VCaP (cell line): ENCODE data around the gene MYH7B.

Source experiments
- H3K27ac ChIP-seq: fragments of 450-650 bp; 2 replicates; pipeline ENCODE4 v1.5.1; 2017
- TF ChIP-seq, protein P1 (sequence below): fragments of 450-650 bp; conservative IDR thresholded peaks from 2 replicates; pipeline ENCODE4 v1.5.1; 2017; ENCODE audit warnings: mild to moderate bottlenecking, moderate library complexity

Gene MYH7B

DNA sequence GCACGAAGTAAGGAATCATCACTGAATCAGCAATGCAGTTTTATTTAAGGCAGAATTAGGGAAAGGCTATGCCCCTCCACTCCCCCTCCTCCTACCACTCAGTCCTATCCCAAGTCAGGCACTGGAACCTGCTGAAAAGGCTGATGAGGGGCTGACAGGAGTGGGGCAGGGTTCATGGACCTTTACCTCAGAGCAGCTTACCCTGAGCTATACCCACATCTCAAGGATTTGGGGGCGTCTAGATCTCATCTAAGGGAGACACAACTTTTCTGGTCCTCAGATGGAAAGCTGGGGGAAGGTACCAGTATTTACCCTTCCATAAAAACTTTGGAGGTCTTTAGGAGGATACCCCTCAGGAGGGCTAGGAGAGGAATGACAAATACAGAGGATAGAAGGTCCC lies 27.3 kb upstream of the MYH7B start:
- TF ChIP-seq, protein P1, sequence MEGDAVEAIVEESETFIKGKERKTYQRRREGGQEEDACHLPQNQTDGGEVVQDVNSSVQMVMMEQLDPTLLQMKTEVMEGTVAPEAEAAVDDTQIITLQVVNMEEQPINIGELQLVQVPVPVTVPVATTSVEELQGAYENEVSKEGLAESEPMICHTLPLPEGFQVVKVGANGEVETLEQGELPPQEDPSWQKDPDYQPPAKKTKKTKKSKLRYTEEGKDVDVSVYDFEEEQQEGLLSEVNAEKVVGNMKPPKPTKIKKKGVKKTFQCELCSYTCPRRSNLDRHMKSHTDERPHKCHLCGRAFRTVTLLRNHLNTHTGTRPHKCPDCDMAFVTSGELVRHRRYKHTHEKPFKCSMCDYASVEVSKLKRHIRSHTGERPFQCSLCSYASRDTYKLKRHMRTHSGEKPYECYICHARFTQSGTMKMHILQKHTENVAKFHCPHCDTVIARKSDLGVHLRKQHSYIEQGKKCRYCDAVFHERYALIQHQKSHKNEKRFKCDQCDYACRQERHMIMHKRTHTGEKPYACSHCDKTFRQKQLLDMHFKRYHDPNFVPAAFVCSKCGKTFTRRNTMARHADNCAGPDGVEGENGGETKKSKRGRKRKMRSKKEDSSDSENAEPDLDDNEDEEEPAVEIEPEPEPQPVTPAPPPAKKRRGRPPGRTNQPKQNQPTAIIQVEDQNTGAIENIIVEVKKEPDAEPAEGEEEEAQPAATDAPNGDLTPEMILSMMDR: no peak
- no peak overlapping the region for H3K27ac ChIP-seq

DNA sequence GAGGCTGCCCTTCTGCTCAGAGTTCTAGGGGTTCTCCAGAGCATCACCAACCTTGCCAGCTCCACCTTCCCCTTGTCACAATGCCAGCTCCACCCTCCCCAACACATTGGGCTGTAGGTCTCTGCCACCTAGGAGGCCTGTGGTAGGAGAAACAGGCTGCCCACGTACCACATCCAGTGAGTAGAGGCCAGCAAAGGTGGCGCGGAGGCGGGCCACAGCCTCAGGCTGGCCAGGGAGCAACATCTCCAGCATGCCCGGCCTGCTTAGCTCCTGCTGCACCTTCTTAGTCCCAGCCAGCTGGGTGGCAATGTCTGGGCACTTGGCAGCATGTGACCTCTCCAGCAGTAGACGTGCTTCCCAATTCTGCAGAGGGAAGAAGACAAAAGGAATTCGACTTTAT lies 23.9 kb upstream of the MYH7B start:
- TF ChIP-seq, protein P1: no peak
- H3K27ac ChIP-seq: no peak overlapping the region

DNA sequence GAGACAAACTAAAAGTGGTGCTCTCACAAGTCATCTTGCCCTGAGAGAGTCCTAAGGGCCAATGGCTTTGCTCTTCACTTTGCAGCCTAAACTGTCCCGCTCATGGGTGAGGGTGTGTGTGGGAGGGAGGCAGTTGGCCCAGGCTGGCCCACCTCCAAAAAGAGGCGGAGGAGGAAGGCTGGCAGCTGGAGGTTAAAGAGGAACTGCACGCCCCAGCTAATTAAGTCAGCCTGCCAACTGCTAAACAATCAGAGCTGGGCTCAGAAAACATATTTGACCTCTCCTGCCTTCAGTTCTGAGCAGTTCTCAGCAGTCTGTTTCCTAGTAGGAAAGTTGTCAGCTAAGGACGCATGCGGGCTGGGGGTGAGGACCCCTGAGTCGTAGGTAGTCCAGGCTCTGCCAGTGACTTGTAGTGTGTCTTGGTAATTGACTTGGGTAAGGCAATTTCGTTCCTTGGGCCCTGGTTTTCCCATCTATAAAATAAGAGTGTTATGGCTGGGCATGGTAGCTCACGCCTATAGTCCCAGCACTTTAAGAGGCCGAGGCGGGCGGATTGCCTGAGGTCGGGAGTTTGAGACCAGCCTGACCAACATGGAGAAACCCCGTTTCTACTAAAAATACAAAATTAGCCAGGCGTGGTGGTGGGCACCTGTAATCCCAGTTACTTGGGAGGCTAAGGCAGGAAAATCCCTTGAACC lies 17.1 kb upstream of the MYH7B start:
- peak overlapping the region; percentile 32 for H3K27ac ChIP-seq
- TF ChIP-seq, protein P1: no peak

DNA sequence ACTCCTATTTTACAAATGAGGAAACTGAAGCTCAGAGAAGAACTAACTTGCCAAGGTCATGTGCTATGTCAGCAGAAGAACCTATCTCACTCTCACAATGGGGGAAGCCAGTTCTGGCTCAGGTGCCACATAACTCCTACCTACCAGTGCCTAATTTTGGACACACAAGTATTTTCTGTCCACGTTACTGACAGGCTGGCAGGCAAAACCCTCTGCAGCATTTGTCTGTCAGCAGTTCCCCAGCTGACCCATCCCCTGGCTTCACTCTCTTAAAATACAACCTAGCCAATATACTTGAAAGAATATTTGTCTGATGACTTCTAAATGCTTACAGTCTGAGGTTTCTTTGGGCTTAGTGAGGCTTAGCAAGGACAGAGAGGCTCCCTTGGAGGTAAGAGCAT lies 15.6 kb upstream of the MYH7B start:
- H3K27ac ChIP-seq: no peak overlapping the region

DNA sequence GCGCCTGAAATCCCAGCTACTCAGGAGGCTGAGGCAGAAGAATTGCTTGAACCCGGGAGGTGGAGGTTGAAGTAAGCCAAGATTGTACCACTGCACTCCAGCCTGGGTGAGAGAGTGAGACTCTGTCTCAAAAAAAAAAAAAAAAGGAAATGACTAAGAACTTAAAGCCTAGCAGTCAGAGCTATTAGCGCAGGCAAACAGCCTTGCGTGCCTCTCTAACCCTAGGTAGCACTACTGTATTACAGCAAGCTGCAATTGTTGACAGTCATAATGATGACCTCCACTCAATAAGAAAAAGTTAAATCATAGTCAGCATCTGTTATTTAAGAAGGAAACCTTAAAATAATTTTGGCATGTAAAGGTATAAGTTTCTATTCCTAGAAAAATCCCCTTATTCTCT lies 14.4 kb upstream of the MYH7B start:
- no peak overlapping the region for H3K27ac ChIP-seq

More for the DNA sequence above, 15.6 kb upstream of the MYH7B start:
- TF ChIP-seq, protein P1: no peak

DNA sequence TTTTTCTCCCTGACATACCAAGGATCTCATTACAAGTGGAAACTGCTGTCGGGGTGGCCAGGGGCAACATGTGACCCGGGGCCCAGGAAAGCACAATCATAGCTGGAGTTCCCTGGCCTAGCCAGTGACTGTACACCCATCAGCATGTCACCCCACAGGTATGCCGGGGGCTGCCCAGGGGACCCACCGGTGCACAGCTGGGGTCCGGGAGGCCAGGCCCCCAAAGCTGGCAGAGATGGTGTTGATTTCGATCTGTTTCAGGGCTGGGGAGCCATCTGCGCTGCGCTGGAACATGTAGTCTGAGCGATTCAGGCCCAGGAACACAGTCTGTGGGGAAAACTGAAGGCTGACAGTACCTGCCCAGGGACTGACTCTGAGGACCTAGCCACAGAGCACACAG lies 13.4 kb upstream of the MYH7B start:
- no peak overlapping the region for H3K27ac ChIP-seq
- TF ChIP-seq, protein P1: no peak

More for the DNA sequence above, 14.4 kb upstream of the MYH7B start:
- TF ChIP-seq, protein P1: no peak

DNA sequence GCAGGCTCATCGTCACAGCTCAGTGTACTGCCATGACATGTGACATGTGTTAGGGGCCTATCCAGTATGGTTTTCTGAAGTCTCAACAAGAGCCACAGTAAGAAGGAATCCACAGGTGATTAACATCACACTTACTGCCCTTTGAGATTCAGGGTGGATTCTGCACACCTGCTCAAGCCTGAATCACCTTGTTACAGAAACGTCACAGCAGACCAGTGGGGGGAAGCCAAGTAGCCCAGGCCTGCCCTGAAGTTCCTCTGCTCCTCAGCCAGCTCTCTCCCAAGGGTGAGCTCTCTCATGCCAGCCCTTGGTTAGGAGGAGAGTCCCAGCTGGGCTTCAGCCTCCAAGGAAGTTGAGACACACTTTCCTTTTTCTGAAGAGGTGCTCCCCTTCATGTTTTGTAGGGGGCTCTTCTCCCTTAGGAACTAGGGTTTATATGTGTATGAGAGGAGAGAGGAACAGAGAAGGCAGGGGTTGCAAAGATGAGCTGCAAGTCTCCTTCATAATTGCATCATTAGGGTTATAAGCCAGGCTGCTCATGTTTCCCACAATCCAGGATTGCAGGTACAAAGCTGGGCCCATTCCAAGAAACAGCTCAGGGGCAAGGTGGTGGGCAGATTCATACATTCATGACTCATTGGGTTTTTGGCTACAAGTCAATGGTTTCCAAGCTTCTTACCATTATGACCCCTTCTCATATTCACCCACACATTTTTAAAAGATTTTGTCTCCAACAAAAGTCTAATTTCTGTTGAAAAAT lies 11.7 kb upstream of the MYH7B start:
- no peak overlapping the region for H3K27ac ChIP-seq
- TF ChIP-seq, protein P1: no peak
